RWPE2 (cell line): ENCODE measurements around the gene ATP9A.
A peak's percentile ranks its signal among the peaks of the same experiment; 100 is the strongest.

Source experiments
- ATAC-seq: fragments of 200-7000 bp; cut with Tn5 transposase; 3 replicates; pipeline ENCODE4 v1.9.1; 2021; ENCODE audit warnings: low read depth
- DNase-seq: peaks from one replicate; pipeline ENCODE4 v3.0.0-alpha.2; 2020; ENCODE audit warnings: low spot score
- H3K27ac ChIP-seq: fragments of 450-650 bp; 2 replicates; pipeline ENCODE4 v1.5.1; 2017; ENCODE audit warnings: mild to moderate bottlenecking; ENCODE audit not compliant: poor library complexity, severe bottlenecking
- H3K27me3 ChIP-seq: fragments of 250-450 bp; sonication (Bioruptor Pico); 2 replicates; pipeline ENCODE4 v1.5.1; 2021; ENCODE audit warnings: mild to moderate bottlenecking, moderate library complexity; ENCODE audit not compliant: insufficient read depth, poor library complexity, severe bottlenecking
- H3K36me3 ChIP-seq: fragments of 250-450 bp; sonication (Bioruptor Pico); 2 replicates; pipeline ENCODE4 v1.5.1; 2020; ENCODE audit warnings: low read depth, mild to moderate bottlenecking, moderate library complexity
- H3K4me1 ChIP-seq: fragments of 250-450 bp; sonication (Bioruptor Pico); 2 replicates; pipeline ENCODE4 v1.5.1; 2021; ENCODE audit warnings: mild to moderate bottlenecking, moderate library complexity; ENCODE audit not compliant: insufficient read depth, poor library complexity, severe bottlenecking
- H3K4me3 ChIP-seq: fragments of 250-450 bp; sonication (Bioruptor Pico); 2 replicates; pipeline ENCODE4 v1.5.1; 2021; ENCODE audit warnings: mild to moderate bottlenecking, moderate library complexity; ENCODE audit not compliant: severe bottlenecking
- H3K9me3 ChIP-seq: fragments of 250-450 bp; sonication (Bioruptor Pico); 2 replicates; pipeline ENCODE4 v1.5.1; 2021; ENCODE audit warnings: mild to moderate bottlenecking, moderate library complexity; ENCODE audit not compliant: severe bottlenecking
- TF ChIP-seq, protein P1 (sequence below): fragments of 450-650 bp; IDR thresholded peaks from one replicate; pipeline ENCODE4 v1.5.1; 2017; ENCODE audit warnings: mild to moderate bottlenecking, moderate library complexity; ENCODE audit not compliant: poor library complexity, severe bottlenecking

ATP9A gene

DNA sequence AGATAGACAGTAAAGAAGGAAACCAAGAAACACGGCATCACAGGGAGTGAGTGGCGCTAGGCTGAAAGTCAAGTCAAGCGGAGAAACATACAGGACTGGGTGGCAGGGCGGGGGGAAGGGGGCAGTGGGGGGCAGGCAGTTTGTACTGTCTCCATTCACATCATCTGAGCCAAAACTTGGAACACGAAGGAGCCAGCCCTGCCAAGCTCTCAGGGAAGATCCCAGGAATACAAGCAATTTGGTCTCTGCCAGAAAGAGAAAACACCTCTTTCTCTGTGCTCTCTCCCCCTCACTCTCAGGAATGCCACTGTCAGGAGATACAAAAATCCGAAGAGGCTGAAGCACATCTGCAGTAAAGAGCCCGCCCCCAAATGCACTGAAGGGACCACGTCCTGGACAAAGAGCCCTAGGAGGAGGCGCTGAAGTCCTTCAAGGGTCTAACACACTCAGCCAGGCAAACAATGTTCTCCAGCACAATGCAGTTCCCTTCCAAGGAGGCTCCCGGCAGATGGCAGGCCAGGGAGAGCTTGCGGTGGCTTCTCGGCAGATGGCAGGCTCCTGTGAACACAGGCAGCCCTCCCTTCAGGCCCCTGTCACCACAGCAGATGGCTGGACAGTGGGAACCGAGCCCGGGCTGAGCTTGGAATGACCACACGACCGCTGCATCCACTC is 90.0 kb downstream of the ATP9A start:
- DNase-seq (no peak), ATAC-seq (peak; percentile 28; the same call in 2 of the 3 replicates)
- no peaks in the 10 kb centered on the region for H3K4me1 ChIP-seq
- H3K27me3 ChIP-seq, result no peaks in the 10 kb centered on the region
- no peak overlapping the region for H3K4me3 ChIP-seq
- no peaks in the 10 kb centered on the region for H3K9me3 ChIP-seq
- H3K36me3 ChIP-seq, result 0 out of 2 replicates have a peak, but pooled peaks cover 5% of the 10 kb centered on the region
- H3K27ac ChIP-seq, result no peak overlapping the region
- TF ChIP-seq, protein P1, sequence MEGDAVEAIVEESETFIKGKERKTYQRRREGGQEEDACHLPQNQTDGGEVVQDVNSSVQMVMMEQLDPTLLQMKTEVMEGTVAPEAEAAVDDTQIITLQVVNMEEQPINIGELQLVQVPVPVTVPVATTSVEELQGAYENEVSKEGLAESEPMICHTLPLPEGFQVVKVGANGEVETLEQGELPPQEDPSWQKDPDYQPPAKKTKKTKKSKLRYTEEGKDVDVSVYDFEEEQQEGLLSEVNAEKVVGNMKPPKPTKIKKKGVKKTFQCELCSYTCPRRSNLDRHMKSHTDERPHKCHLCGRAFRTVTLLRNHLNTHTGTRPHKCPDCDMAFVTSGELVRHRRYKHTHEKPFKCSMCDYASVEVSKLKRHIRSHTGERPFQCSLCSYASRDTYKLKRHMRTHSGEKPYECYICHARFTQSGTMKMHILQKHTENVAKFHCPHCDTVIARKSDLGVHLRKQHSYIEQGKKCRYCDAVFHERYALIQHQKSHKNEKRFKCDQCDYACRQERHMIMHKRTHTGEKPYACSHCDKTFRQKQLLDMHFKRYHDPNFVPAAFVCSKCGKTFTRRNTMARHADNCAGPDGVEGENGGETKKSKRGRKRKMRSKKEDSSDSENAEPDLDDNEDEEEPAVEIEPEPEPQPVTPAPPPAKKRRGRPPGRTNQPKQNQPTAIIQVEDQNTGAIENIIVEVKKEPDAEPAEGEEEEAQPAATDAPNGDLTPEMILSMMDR, result no peak

DNA sequence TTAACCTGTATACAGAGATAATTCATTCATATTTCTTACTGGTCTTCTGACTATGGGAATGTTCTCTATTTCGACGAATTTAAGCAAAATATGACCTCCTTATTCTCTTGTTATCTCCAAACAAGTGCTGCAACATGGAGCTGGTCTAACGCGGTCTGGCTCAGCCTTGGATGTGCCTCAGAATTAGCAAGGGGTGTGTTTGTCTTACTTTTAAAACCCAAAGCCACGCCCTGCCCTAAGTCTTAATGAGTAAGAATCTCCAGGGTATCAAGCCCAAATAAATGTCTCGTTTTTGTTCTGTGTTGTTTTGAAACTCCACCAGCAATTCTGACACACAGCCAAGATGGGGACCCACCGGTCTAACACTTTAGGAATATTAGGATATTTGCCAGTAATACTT is 99.2 kb downstream of the ATP9A start:
- H3K27me3 ChIP-seq, result no peaks in the 10 kb centered on the region
- TF ChIP-seq, protein P1, result no peak
- DNase-seq (no peak), ATAC-seq (no peak)
- H3K36me3 ChIP-seq, result no peaks in the 10 kb centered on the region
- no peaks in the 10 kb centered on the region for H3K9me3 ChIP-seq
- H3K27ac ChIP-seq, result no peak overlapping the region
- H3K4me3 ChIP-seq, result no peak overlapping the region
- H3K4me1 ChIP-seq, result no peaks in the 10 kb centered on the region

DNA sequence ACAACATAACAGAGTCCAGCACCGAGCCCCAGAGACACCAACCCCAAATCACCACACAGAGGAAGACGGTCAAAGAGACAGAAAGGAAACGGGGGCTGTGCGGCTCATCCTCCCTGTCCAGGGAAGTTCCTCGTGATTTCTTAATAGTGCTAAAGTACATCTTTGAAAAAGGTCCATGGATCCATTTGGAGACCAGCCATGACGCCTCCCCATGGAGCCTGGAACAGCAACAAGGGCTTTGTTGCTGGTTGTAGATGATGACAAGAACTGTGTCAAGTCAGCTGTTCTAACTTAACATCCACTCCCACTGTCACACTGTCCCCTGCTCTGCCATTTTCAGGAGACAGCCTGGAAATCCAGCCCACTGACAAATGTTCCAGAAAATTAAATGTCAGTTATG is 99.7 kb downstream of the ATP9A start:
- Histone ChIP-seq H3K4me3 (no peak overlapping the region), H3K4me1 (no peaks in the 10 kb centered on the region), H3K27ac (no peak overlapping the region), H3K27me3 (no peaks in the 10 kb centered on the region), H3K9me3 (no peaks in the 10 kb centered on the region), H3K36me3 (no peaks in the 10 kb centered on the region)
- ATAC-seq (no peak), DNase-seq (no peak)
- TF ChIP-seq, protein P1, result no peak

DNA sequence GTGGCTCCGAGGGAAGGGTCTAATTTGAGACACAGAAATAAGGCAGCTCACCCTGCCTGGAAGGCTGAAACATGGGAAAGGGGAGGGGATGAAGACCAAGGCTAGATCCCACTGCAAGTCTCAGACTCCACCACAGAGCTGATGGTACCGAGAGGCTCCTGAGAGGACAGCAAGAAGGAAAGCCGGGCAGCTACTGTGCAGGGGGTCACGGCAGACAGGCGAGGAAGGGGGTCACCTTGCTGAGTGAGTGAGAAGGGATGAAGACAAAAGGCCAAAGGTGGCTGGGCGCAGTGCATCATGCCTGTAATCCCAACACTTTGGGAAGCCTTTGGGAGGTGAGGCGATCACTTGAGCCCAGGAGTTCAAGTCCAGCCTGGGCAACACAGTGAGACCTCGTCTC is 100.7 kb downstream of the ATP9A start:
- DNase-seq, result no peak
- Histone ChIP-seq H3K4me3 (no peak overlapping the region), H3K27me3 (no peaks in the 10 kb centered on the region), H3K27ac (no peak overlapping the region), H3K4me1 (no peaks in the 10 kb centered on the region), H3K9me3 (no peaks in the 10 kb centered on the region), H3K36me3 (no peaks in the 10 kb centered on the region)
- TF ChIP-seq, protein P1, result no peak
- ATAC-seq, result no peak

DNA sequence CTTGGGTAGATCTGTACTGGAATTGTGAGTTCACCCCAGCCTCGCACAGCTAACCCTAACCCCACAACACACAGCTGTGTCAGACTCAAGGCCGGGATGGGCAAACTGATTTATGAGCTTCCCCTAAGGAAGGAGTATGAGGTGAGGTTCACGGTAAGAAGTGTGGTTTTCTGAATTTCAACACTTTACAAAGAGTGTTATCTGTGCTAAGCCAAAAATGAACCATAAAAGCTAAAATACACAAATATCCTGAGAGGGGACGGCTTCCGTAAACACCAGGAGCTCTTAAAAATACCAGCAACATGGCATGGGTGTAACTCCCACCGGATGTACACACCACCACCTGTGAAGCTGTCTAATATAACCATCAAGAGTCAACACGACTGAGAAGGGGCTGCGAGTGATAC is 101.2 kb downstream of the ATP9A start:
- Histone ChIP-seq H3K4me3 (no peak overlapping the region), H3K36me3 (no peaks in the 10 kb centered on the region), H3K27ac (no peak overlapping the region)

More for the DNA sequence above, 101.2 kb downstream of the ATP9A start:
- TF ChIP-seq, protein P1, result no peak
- DNase-seq (no peak), ATAC-seq (no peak)
- H3K4me1 ChIP-seq, result no peaks in the 10 kb centered on the region
- H3K27me3 ChIP-seq, result no peaks in the 10 kb centered on the region
- no peaks in the 10 kb centered on the region for H3K9me3 ChIP-seq
